ENCODE data around the gene WNT4.

GRCh38 chr1:22157359-22157966, 14.6 kb upstream of the WNT4 start:
- TF ChIP-seq TOX (CRISPR knock-in tag; IDR thresholded peaks at IDR 0.05; ENCODE audit: borderline replicate concordance), result no peak
- TF ChIP-seq ZNF70 (CRISPR knock-in tag; IDR thresholded peaks at IDR 0.05), result no peak
- no peak for TF ChIP-seq BACH2 (CRISPR knock-in tag; IDR thresholded peaks at IDR 0.05; ENCODE audit: borderline replicate concordance)
- no peak for TF ChIP-seq SNAI2 (CRISPR knock-in tag; IDR thresholded peaks at IDR 0.05)
- no peak for TF ChIP-seq RARB (CRISPR knock-in tag; IDR thresholded peaks at IDR 0.05)
- no peak for TF ChIP-seq ZNF565 (CRISPR knock-in tag; conservative IDR thresholded peaks at IDR 0.05; ENCODE audit: low read depth)
- TF ChIP-seq ESRRG (CRISPR knock-in tag; IDR thresholded peaks at IDR 0.05), result no peak
- no peak for TF ChIP-seq TSHZ2 (CRISPR knock-in tag; IDR thresholded peaks at IDR 0.05)
- TF ChIP-seq ISL1 (CRISPR knock-in tag; IDR thresholded peaks at IDR 0.05), result no peak

Measured in SK-N-SH treated with all-trans-retinoic acid at 6 μM for 48 hours (cell line).